ENCODE results near the gene CAMK2N2.

The CAMK2N2 gene

DNA sequence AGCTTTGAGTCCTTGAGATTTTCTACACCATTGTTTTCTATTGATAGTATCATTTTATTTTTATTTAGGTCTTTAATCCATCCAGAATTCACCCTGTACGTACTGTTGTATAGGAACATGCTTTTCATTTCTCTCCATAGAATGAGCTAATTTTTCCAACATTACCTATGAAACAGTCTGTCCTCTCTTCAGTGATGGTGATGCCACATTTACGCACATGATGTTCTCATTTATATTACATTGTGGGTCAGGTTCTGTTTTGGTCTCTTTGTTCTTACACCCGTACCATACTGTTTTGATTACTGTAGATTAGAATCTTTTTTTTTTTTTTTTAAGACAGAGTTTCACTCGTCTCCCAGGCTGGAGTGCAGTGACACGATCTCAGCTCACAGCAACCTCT, 49.6 kb downstream of the CAMK2N2 start:
- DNase-seq (ENCODE audit: low read depth) = no peak

DNA sequence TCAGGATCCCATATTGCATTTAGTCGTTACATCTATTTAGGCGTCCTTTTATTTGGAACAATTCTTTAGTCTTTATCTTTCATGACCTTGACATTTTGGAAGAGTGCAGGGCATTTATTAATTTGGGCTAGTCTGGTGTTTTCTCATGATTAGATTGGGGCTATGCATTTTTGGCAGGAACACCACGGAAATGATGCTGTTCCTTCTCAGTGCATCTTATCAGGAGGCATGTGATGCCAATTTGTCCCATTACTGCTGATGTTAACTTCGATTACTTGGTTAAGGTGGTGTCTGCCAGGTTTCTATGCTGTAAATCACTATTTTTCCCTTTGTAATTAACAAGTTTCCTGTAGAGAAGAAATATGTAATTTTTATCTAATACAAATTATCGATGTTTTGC, 50.1 kb downstream of the CAMK2N2 start:
- DNase-seq (ENCODE audit: low read depth) = no peak

Data from EH (cell line).